ENCODE measurements around the gene CLSTN2. TPM values are rescaled to one million over a fixed set of nuclear protein-coding genes. Genes with fewer than 3 reads are reported as not detected.

The CLSTN2 gene
- total and polyA plus RNA-seq, 8 donors: 0.31 to 1.1 (median 0.61) TPM

DNA sequence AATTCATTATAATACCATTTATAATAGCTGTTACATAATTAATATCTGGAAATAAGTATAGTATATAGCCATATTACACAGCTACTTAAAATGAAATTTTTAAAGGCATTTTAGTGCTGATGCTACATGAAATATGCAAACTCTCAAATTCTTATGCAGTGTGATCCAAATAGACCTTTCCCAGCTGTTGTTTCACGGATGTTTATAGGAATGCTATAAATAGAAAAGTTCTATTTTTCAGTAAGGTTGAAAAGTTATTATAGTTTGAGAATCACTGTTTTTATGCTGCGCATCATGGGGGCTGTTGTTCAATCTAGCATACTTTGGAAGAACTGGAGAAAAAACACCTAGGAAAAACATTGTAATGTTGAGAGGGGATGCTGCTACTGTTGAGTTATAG, 595.1 kb downstream of the CLSTN2 start:
- Histone ChIP-seq H3K9me3 (peaks cover 0 to 11% of the 10 kb centered on the region in 2 donors), H3K4me3 (no peak overlapping the region), H3K4me1 (no peaks in the 10 kb centered on the region), H3K36me3 (no peaks in the 10 kb centered on the region), H3K27me3 (no peaks in the 10 kb centered on the region), H3K27ac (no peak overlapping the region)
- intact Hi-C loops (cut with DNase I): no loop called here
- TF ChIP-seq, protein P1, sequence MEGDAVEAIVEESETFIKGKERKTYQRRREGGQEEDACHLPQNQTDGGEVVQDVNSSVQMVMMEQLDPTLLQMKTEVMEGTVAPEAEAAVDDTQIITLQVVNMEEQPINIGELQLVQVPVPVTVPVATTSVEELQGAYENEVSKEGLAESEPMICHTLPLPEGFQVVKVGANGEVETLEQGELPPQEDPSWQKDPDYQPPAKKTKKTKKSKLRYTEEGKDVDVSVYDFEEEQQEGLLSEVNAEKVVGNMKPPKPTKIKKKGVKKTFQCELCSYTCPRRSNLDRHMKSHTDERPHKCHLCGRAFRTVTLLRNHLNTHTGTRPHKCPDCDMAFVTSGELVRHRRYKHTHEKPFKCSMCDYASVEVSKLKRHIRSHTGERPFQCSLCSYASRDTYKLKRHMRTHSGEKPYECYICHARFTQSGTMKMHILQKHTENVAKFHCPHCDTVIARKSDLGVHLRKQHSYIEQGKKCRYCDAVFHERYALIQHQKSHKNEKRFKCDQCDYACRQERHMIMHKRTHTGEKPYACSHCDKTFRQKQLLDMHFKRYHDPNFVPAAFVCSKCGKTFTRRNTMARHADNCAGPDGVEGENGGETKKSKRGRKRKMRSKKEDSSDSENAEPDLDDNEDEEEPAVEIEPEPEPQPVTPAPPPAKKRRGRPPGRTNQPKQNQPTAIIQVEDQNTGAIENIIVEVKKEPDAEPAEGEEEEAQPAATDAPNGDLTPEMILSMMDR (IDR thresholded peaks at IDR 0.05): no peak
- no peak for ATAC-seq
- no peak for DNase-seq

DNA sequence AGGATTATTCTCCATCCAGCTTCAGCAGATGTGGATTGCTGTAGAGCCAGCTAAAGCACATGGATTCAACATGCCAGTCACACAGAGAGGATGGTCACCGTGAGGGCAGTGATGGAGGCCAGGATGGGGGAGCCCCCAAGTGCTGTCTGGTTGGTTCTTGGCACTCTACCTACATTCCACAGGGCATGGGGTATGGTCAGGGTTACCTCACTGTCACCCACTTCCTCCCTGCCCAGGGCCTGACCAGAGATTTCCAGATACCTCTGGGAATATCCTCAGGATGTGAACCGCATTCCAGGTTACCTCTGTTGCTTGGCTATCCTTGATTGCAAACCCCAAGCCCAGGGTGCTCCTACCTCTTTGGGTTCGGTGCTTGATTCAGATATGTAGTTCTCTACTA, 595.6 kb downstream of the CLSTN2 start:
- TF ChIP-seq, protein P1 (IDR thresholded peaks at IDR 0.05): no peak
- Histone ChIP-seq H3K27me3 (no peaks in the 10 kb centered on the region), H3K4me3 (no peak overlapping the region), H3K27ac (no peak overlapping the region), H3K9me3 (peaks cover 0 to 11% of the 10 kb centered on the region in 2 donors), H3K36me3 (no peaks in the 10 kb centered on the region), H3K4me1 (no peaks in the 10 kb centered on the region)
- intact Hi-C loops (cut with DNase I): no loop called here
- DNase-seq: no peak
- ATAC-seq: no peak

DNA sequence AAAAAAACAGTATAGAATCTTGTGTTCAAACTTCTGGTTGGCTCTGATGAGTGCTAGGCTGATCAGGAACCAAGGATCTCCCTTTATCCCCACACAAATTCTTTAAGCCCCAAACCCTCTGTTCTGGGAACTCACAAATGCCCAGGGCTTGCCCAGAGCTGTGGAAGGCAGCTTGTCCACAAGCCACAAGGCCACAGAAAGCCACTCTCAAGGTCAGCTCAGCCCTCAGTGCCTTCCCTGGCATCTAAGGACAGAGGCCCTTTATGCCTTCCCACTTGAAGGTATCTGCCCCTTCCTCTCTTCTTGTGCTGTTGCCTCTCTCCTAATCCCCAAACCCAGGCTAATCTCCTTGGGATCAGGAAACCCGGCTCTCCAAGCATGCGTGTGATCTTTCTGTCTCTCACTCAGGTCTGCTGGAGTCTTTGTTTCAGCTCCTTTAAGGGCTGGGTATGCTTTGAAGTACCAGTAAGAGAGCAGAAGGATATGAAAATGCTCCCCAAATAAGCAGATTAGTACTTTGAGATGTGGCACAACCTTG, 597.9 kb downstream of the CLSTN2 start:
- no peaks in the 10 kb centered on the region for H3K36me3 ChIP-seq
- DNase-seq: no peak
- H3K27ac ChIP-seq: no peak overlapping the region
- no peaks in the 10 kb centered on the region for H3K27me3 ChIP-seq
- H3K9me3 ChIP-seq: peaks cover 0 to 11% of the 10 kb centered on the region in 2 donors
- no peak overlapping the region for H3K4me3 ChIP-seq
- H3K4me1 ChIP-seq: no peaks in the 10 kb centered on the region
- TF ChIP-seq, protein P1 (IDR thresholded peaks at IDR 0.05): no peak
- intact Hi-C loops (cut with DNase I): no loop called here
- ATAC-seq: no peak

DNA sequence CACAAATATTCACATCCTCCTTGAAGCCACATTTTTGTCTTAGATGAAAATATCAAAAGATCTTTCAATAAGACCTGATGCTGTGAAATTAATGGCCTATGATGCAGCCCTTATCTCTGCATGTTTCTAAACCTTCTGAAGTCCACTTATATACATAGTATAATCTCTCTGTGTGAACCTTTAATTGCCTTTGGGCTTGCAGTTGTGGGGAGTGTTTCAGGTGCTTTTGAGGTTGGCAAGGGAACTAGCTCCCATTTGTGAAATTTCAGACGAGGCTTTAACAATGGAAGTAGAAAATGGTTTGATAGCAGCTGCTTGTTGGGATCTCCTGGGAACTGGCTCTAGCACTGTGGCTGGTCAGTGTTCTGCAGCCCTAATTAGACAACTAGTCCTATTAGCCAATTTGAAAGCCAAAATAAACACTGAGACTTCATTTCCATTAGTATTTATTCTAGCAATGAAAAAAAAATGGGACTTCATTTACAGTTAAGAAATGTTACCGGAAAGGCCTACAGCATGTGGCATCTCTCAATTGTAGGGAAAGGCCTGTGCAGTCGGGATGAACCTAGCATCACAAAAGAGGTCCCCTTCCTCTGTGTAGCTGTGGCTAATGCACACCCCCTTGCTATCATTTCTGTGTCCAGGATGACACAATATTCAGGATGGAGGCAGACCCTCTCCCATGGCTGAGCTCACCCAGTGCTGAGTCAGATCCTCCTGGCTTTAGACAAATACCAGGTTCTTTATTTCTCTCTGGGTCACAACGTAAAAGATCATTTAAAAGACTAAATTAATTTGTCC, 602.1 kb downstream of the CLSTN2 start:
- intact Hi-C loops (cut with DNase I): no loop called here
- Histone ChIP-seq H3K36me3 (no peaks in the 10 kb centered on the region), H3K4me3 (no peak overlapping the region), H3K9me3 (peaks cover 0 to 11% of the 10 kb centered on the region in 2 donors), H3K27me3 (no peaks in the 10 kb centered on the region), H3K27ac (no peak overlapping the region), H3K4me1 (no peaks in the 10 kb centered on the region)
- TF ChIP-seq, protein P1 (IDR thresholded peaks at IDR 0.05): no peak
- ATAC-seq: no peak
- no peak for DNase-seq

DNA sequence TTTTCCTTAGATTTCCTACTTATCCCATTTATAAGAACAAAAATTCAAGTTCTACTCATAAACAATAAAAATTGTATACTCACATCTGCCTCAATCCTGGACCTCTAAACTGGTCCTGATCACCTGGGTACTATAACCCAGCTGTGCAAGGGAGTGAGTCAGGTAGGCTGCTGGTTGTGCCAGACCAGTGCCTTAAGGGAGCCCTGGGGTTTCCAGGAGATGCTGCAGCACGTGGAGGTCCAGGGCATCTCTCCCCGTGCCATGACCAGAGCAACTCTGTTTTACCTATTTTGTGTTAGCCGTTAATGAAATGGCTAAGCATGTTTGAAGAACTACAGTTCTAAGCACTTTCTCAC, 602.7 kb downstream of the CLSTN2 start:
- Histone ChIP-seq H3K27me3 (no peaks in the 10 kb centered on the region), H3K36me3 (no peaks in the 10 kb centered on the region), H3K4me1 (no peaks in the 10 kb centered on the region), H3K27ac (no peak overlapping the region), H3K4me3 (no peak overlapping the region), H3K9me3 (peaks cover 0 to 11% of the 10 kb centered on the region in 2 donors)
- intact Hi-C loops (cut with DNase I): no loop called here
- no peak for ATAC-seq
- no peak for DNase-seq
- TF ChIP-seq, protein P1 (IDR thresholded peaks at IDR 0.05): no peak
